OCI-LY7 (cell line): ENCODE data around the gene COMMD3.

ENCODE experiments used
- CTCF ChIP-seq: fragments of 200-600 bp; sonication (generic); conservative IDR thresholded peaks from 2 replicates; pipeline ENCODE4 v1.5.1; 2014; ENCODE audit warnings: mild to moderate bottlenecking, antibody characterized with exemption, low read length, moderate library complexity, mixed read lengths
- EZH2phosphoT487 ChIP-seq: fragments of 200-600 bp; sonication (generic); IDR thresholded peaks from 2 replicates; pipeline ENCODE4 v1.6.1; 2018; ENCODE audit warnings: low read depth, borderline replicate concordance, mild to moderate bottlenecking, mixed run types, antibody characterized with exemption, low read length, moderate library complexity, mixed read lengths

GRCh38 chr10:22278441-22278782 lies 37.8 kb upstream of the COMMD3 start:
- TF ChIP-seq CTCF (no peak), EZH2phosphoT487 (no peak)
